OCI-LY1 (cell line): ENCODE data around the gene LIMS1.

Experiments used
- H2AFZ ChIP-seq: fragments of 200-600 bp; sonication (generic), shearing (Covaris generic); 2 replicates; pipeline ENCODE4 v1.6.0; 2014; ENCODE audit warnings: antibody characterized with exemption, mild to moderate bottlenecking, low read length
- H3F3A ChIP-seq: fragments of 200-600 bp; sonication (generic), shearing (Covaris generic); 2 replicates; pipeline ENCODE4 v1.6.0; 2014; ENCODE audit warnings: mild to moderate bottlenecking, antibody characterized with exemption, low read length, moderate library complexity; ENCODE audit not compliant: insufficient read depth
- H3K27ac ChIP-seq: fragments of 200-600 bp; sonication (generic); 2 replicates; pipeline ENCODE4 v1.5.1; 2014; ENCODE audit warnings: low read length, mixed run types, mild to moderate bottlenecking, low read depth; ENCODE audit not compliant: poor library complexity, severe bottlenecking
- H3K27me3 ChIP-seq: fragments of 200-600 bp; sonication (generic); 2 replicates; pipeline ENCODE4 v1.6.0; 2014; ENCODE audit warnings: antibody characterized with exemption, mild to moderate bottlenecking, low read length, moderate library complexity; ENCODE audit not compliant: insufficient read depth
- H3K36me3 ChIP-seq: fragments of 200-600 bp; sonication (generic); 2 replicates; pipeline ENCODE4 v1.6.1; 2014; ENCODE audit warnings: mild to moderate bottlenecking, antibody characterized with exemption, low read length, moderate library complexity, mixed read lengths; ENCODE audit not compliant: insufficient read depth
- H3K4me1 ChIP-seq: fragments of 200-600 bp; sonication (generic); 2 replicates; pipeline ENCODE4 v1.5.1; 2014; ENCODE audit warnings: mild to moderate bottlenecking, low read length, moderate library complexity; ENCODE audit not compliant: insufficient read depth, severe bottlenecking
- H3K4me2 ChIP-seq: fragments of 200-600 bp; sonication (generic), shearing (Covaris generic); 2 replicates; pipeline ENCODE4 v1.6.1; 2014; ENCODE audit warnings: low read length
- H3K4me3 ChIP-seq: fragments of 200-600 bp; sonication (generic); 2 replicates; pipeline ENCODE4 v1.5.1; 2014; ENCODE audit warnings: low read length, low read depth, mild to moderate bottlenecking, mixed read lengths; ENCODE audit not compliant: poor library complexity, severe bottlenecking
- H3K79me2 ChIP-seq: fragments of 200-600 bp; shearing (Covaris generic); 2 replicates; pipeline ENCODE4 v1.6.1; 2016; ENCODE audit warnings: mixed run types, low read length, mixed read lengths; ENCODE audit not compliant: insufficient read depth
- H3K9ac ChIP-seq: fragments of 200-600 bp; sonication (generic), shearing (Covaris generic); 2 replicates; pipeline ENCODE4 v1.6.1; 2014; ENCODE audit warnings: mild to moderate bottlenecking, low read length, mixed read lengths
- H3K9me2 ChIP-seq: fragments of 200-600 bp; sonication (generic), shearing (Covaris generic); 2 replicates; pipeline ENCODE4 v1.6.1; 2014; ENCODE audit warnings: low read depth, mild to moderate bottlenecking, low read length, mixed read lengths
- H3K9me3 ChIP-seq: fragments of 200-600 bp; shearing (Covaris generic); 2 replicates; pipeline ENCODE4 v1.6.1; 2014; ENCODE audit warnings: low read length, mixed read lengths
- H4K20me1 ChIP-seq: fragments of 200-600 bp; sonication (generic), shearing (Covaris generic); 2 replicates; pipeline ENCODE4 v1.6.0; 2016; ENCODE audit warnings: mild to moderate bottlenecking, low read length; ENCODE audit not compliant: insufficient read depth
- CTCF ChIP-seq: fragments of 200-600 bp; sonication (generic), shearing (Covaris generic); IDR thresholded peaks from 2 replicates; pipeline ENCODE4 v1.5.1; 2017; ENCODE audit warnings: mild to moderate bottlenecking, antibody characterized with exemption, low read length, moderate library complexity, mixed read lengths
- EZH2 ChIP-seq: fragments of 200-600 bp; sonication (generic), shearing (Covaris generic); IDR thresholded peaks from 2 replicates; pipeline ENCODE4 v1.8.0; 2017; ENCODE audit warnings: borderline replicate concordance, mixed run types, mild to moderate bottlenecking, antibody characterized with exemption, low read length, moderate library complexity, mixed read lengths

The LIMS1 gene

DNA sequence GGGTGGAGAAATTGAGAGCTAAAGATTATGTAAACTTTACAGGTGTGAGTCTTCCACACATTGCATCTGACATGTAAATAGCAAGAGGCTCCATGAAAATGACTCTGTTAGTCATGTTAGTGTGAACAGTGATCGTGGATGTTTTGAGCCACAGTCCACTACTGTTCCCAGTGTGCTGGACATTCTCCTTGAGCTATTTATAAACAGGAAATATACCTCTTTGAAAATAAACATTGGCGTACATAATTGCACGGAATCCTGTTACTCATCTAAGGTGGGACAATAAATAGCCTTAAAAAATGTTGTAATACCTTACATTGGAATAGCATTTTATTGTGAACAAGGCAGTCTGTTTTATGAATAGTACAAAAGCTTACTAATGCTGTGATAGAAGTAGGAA, 37.0 kb downstream of the LIMS1 start:
- Histone ChIP-seq H3K27ac (no peak overlapping the region), H3K9me3 (no peaks in the 10 kb centered on the region), H3K4me2 (no peak overlapping the region), H3K79me2 (no peaks in the 10 kb centered on the region), H2AFZ (no peak overlapping the region), H3F3A (no peaks in the 10 kb centered on the region), H3K9ac (no peak overlapping the region), H3K36me3 (no peaks in the 10 kb centered on the region), H3K27me3 (no peaks in the 10 kb centered on the region), H4K20me1 (no peaks in the 10 kb centered on the region), H3K9me2 (no peaks in the 10 kb centered on the region), H3K4me1 (peaks cover 20% of the 10 kb centered on the region), H3K4me3 (no peak overlapping the region)
- TF ChIP-seq CTCF (no peak), EZH2 (no peak)

- Histone ChIP-seq H3K79me2 (peaks cover 6% of the 10 kb centered on the region; the same call in 1 of the 2 replicates), H3K4me1 (peaks cover 20% of the 10 kb centered on the region), H3K4me3 (no peak overlapping the region), H3K4me2 (no peak overlapping the region), H3K9me3 (no peaks in the 10 kb centered on the region), H3K27me3 (no peaks in the 10 kb centered on the region), H3K36me3 (no peaks in the 10 kb centered on the region), H3K9ac (no peak overlapping the region), H3K9me2 (no peaks in the 10 kb centered on the region), H2AFZ (no peak overlapping the region), H3K27ac (no peak overlapping the region), H4K20me1 (no peaks in the 10 kb centered on the region), H3F3A (no peaks in the 10 kb centered on the region)
- no peak for TF ChIP-seq CTCF
- TF ChIP-seq EZH2 = no peak
Measured at GRCh38 chr2:108573061-108573460, 38.8 kb downstream of the LIMS1 start.

GRCh38 chr2:108574332-108574731, 40.1 kb downstream of the LIMS1 start:
- H3F3A ChIP-seq = no peaks in the 10 kb centered on the region
- H3K27ac ChIP-seq = no peak overlapping the region
- no peaks in the 10 kb centered on the region for H3K9me2 ChIP-seq
- H3K4me3 ChIP-seq = no peak overlapping the region
- H3K27me3 ChIP-seq = no peaks in the 10 kb centered on the region
- TF ChIP-seq EZH2 (no peak), CTCF (no peak)
- H3K9me3 ChIP-seq = no peaks in the 10 kb centered on the region
- no peak overlapping the region for H3K9ac ChIP-seq
- H3K79me2 ChIP-seq = peaks cover 6% of the 10 kb centered on the region; the same call in 1 of the 2 replicates
- no peaks in the 10 kb centered on the region for H4K20me1 ChIP-seq
- H3K4me2 ChIP-seq = no peak overlapping the region
- no peaks in the 10 kb centered on the region for H3K36me3 ChIP-seq
- peaks cover 23% of the 10 kb centered on the region for H3K4me1 ChIP-seq
- H2AFZ ChIP-seq = no peak overlapping the region
